Right lobe of liver (tissue), 6 donors: ENCODE results near the gene CDH4. TPM values are rescaled to one million over a fixed set of nuclear protein-coding genes. Genes with fewer than 3 reads are reported as not detected.

ENCODE experiments used
- ATAC-seq, 4 donors: fragments of 200-7000 bp; cut with Tn5 transposase; one replicate each; pipeline ENCODE4 v1.9.1; 2020; ENCODE audit warnings: mild to moderate bottlenecking in 4 of 4, moderate library complexity in 4 of 4
- DNase-seq, 3 donors: peaks; one replicate each; pipeline ENCODE4 v3.0.0-alpha.2; 2020
- H3K27ac ChIP-seq, 3 donors: fragments of 200-600 bp; one replicate each; pipeline ENCODE4 v1.8.0; 2022
- H3K27me3 ChIP-seq, 2 donors: fragments of 200-600 bp; one replicate each; pipeline ENCODE4 v1.8.0; 2022
- H3K36me3 ChIP-seq, 4 donors: fragments of 200-600 bp; sonication (generic) in 1 of 4; one replicate each; pipeline versions ENCODE4 v1.5.1 to v1.8.0; 2017 to 2022; ENCODE audit warnings: control low read depth in 1 of 4
- H3K4me1 ChIP-seq, 4 donors: fragments of 200-600 bp; sonication (generic) in 1 of 4; one replicate each; pipeline versions ENCODE4 v1.5.1 to v1.8.0; 2017 to 2022; ENCODE audit warnings: control low read depth in 1 of 4
- H3K4me3 ChIP-seq, 3 donors: fragments of 200-600 bp; one replicate each; pipeline ENCODE4 v1.8.0; 2022
- H3K9me3 ChIP-seq, 4 donors: fragments of 200-600 bp; sonication (generic) in 1 of 4; one replicate each; pipeline versions ENCODE4 v1.5.1 to v1.8.0; 2017 to 2022; ENCODE audit warnings: control low read depth in 1 of 4
- CTCF ChIP-seq, 4 donors: fragments of 200-600 bp in 3 of 4; fragments of 450-650 bp in 1 of 4; IDR thresholded peaks; one replicate each; pipeline versions ENCODE4 v1.5.1 to v1.8.0; 2016 to 2022; ENCODE audit warnings: antibody characterized with exemption in 4 of 4, mild to moderate bottlenecking in 2 of 4
- POLR2A ChIP-seq: fragments of 450-650 bp; IDR thresholded peaks from one replicate; pipeline ENCODE4 v1.6.1; 2017; ENCODE audit warnings: antibody characterized with exemption, mild to moderate bottlenecking
- WGBS: methylation state at CpG from one replicate; pipeline ENCODE4 v1.1.6; 2018; ENCODE audit warnings: low coverage, low lambda C conversion rate; ENCODE audit not compliant: insufficient coverage; ENCODE audit errors: missing lambda C conversion rate; 5-methylcytosine and 5-hydroxymethylcytosine counted together
- intact Hi-C, 2 donors: fragments of 100-400 bp; cut with DNase I; formaldehyde crosslinking; loops; one replicate each; pipeline versions ENCODE4 v1.11.2 to v1.14.1; 2022
- total RNA-seq, 6 experiments: library from RNA; depleted of rRNA in 2 of 6; stranded (reverse); fragments of >200 nt in 2 of 6; fragmentation: NEBNext Ultra II Directional in 3 of 6; extraction: Animal tissue kit (Norgen Biotek cat#: 25700) in 3 of 6; gene quantifications; one replicate each; pipeline versions ENCODE4 v1.1.0 to v1.2.4, GENCODE V29; 2016 to 2023
- donor health status: DM: no; HTN: yes; CAD: no.
- donor health status: DM: no; HTN: no; CAD: no.
- donor health status: DM: no; HTN: no; CAD: no.
- donor health status: DM: no; HTN: yes; CAD: no.
- donor health status: DM: no; HTN: yes; CAD: no.

Gene CDH4
- total RNA-seq, 6 experiments from 2014 or later, result 0.02 to 0.14 (median 0.09) TPM; not detected in 3

GRCh38 chr20:61560361-61560853, 308.3 kb downstream of the CDH4 start:
- H3K36me3 ChIP-seq, result no peaks in the 10 kb centered on the region
- 62% methylated on average over 1 of the region's 15 CpGs for WGBS
- no peak overlapping the region for H3K4me3 ChIP-seq
- ATAC-seq, result peak in 2 of 4 donors; percentile 27 to 44
- peak in 1 of 3 donors; percentile 52 for DNase-seq
- intact Hi-C loops, result no loop called here
- no peaks in the 10 kb centered on the region for H3K27me3 ChIP-seq
- no peak overlapping the region for H3K27ac ChIP-seq
- H3K9me3 ChIP-seq, result no peaks in the 10 kb centered on the region
- TF ChIP-seq CTCF (IDR thresholded peaks at IDR 0.05) (no peak), POLR2A (no peak)
- H3K4me1 ChIP-seq, result no peaks in the 10 kb centered on the region

GRCh38 chr20:61561111-61561830, 309.2 kb downstream of the CDH4 start:
- H3K36me3 ChIP-seq, result no peaks in the 10 kb centered on the region
- H3K9me3 ChIP-seq, result no peaks in the 10 kb centered on the region
- TF ChIP-seq POLR2A (no peak), CTCF (IDR thresholded peaks at IDR 0.05) (no peak)
- whole genome bisulfite sequencing, result 70% methylated on average over 3 of the region's 10 CpGs
- H3K27ac ChIP-seq, result no peak overlapping the region
- H3K4me3 ChIP-seq, result no peak overlapping the region
- intact Hi-C loops, result no loop called here
- no peaks in the 10 kb centered on the region for H3K27me3 ChIP-seq
- ATAC-seq (no peak), DNase-seq (peak in 1 of 3 donors; percentile 21)
- H3K4me1 ChIP-seq, result no peaks in the 10 kb centered on the region

GRCh38 chr20:61562491-61562890, 310.4 kb downstream of the CDH4 start:
- intact Hi-C loops, result no loop called here
- TF ChIP-seq POLR2A, result no peak
- TF ChIP-seq CTCF (IDR thresholded peaks at IDR 0.05), result no peak
- Histone ChIP-seq H3K27me3 (no peaks in the 10 kb centered on the region), H3K9me3 (no peaks in the 10 kb centered on the region), H3K4me3 (no peak overlapping the region), H3K4me1 (no peaks in the 10 kb centered on the region), H3K27ac (no peak overlapping the region), H3K36me3 (no peaks in the 10 kb centered on the region)
- 41% methylated on average over 7 of the region's 8 CpGs for WGBS
- DNase-seq (no peak), ATAC-seq (no peak)

- no peaks in the 10 kb centered on the region for H3K9me3 ChIP-seq
- H3K27me3 ChIP-seq, result no peaks in the 10 kb centered on the region
- H3K36me3 ChIP-seq, result no peaks in the 10 kb centered on the region
- ATAC-seq, result no peak
- H3K4me1 ChIP-seq, result no peaks in the 10 kb centered on the region
- TF ChIP-seq CTCF (IDR thresholded peaks at IDR 0.05), result no peak
- TF ChIP-seq POLR2A, result no peak
- no peak overlapping the region for H3K27ac ChIP-seq
- intact Hi-C loops, result no loop called here
- WGBS, result 39% methylated on average over 4 of the region's 16 CpGs
- no peak overlapping the region for H3K4me3 ChIP-seq
- peak in 1 of 3 donors; percentile 31 for DNase-seq
These were observed 310.9 kb downstream of the CDH4 start for GRCh38 chr20:61562897-61563504.
